T-helper 17 cell (primary cell): ENCODE measurements around the gene PTPRN2. TPM values are rescaled to one million over a fixed set of nuclear protein-coding genes. Genes with fewer than 3 reads are reported as not detected.

Experiments
- ATAC-seq: fragments of 150-1000 bp; cut with Tn5 transposase; 2 replicates; pipeline ENCODE4 v1.10.0; 2021; ENCODE audit warnings: mild to moderate bottlenecking, moderate library complexity
- DNase-seq, 3 donors: peaks; one replicate each; pipeline versions ENCODE4 v3.0.0 to v3.0.0-alpha.2; 2020 to 2021
- H3K9me3 ChIP-seq: one replicate; pipeline ENCODE4 v1.7.0; 2013; ENCODE audit warnings: low read length, mild to moderate bottlenecking; ENCODE audit not compliant: control insufficient read depth, poor library complexity, severe bottlenecking
- H3K27ac Mint-ChIP-seq: one replicate; pipeline ENCODE4 v1.8.0; 2022; ENCODE audit warnings: mild to moderate bottlenecking, moderate library complexity, mixed read lengths
- H3K27me3 Mint-ChIP-seq: one replicate; pipeline ENCODE4 v1.8.0; 2022; ENCODE audit warnings: mixed read lengths
- H3K36me3 Mint-ChIP-seq: one replicate; pipeline ENCODE4 v1.8.0; 2022; ENCODE audit warnings: low read depth, mixed read lengths
- H3K4me1 Mint-ChIP-seq: one replicate; pipeline ENCODE4 v1.8.0; 2022; ENCODE audit warnings: mild to moderate bottlenecking, mixed read lengths
- H3K4me3 Mint-ChIP-seq: one replicate; pipeline ENCODE4 v1.8.0; 2022; ENCODE audit warnings: mild to moderate bottlenecking, moderate library complexity, mixed read lengths
- total RNA-seq, 4 donors: library from RNA in 2 of 4; stranded (reverse) in 2 of 4; gene quantifications; one replicate each; pipeline ENCODE4 v1.2.3 and lab custom pipeline; 2022 to 2026

PTPRN2 gene
- total RNA-seq, 2 donors from 2014 or later: 0.42 to 0.57 TPM

GRCh38 chr7:158006841-158007696, 580.6 kb downstream of the PTPRN2 start:
- DNase-seq (no peak), ATAC-seq (no peak)
- Mint-ChIP-seq H3K4me1 (peaks cover 9% of the 10 kb centered on the region), H3K27me3 (peaks cover 13% of the 10 kb centered on the region), H3K27ac (no peak overlapping the region), H3K36me3 (peaks cover 2% of the 10 kb centered on the region), H3K4me3 (no peak overlapping the region)
- no peaks in the 10 kb centered on the region for H3K9me3 ChIP-seq

DNA sequence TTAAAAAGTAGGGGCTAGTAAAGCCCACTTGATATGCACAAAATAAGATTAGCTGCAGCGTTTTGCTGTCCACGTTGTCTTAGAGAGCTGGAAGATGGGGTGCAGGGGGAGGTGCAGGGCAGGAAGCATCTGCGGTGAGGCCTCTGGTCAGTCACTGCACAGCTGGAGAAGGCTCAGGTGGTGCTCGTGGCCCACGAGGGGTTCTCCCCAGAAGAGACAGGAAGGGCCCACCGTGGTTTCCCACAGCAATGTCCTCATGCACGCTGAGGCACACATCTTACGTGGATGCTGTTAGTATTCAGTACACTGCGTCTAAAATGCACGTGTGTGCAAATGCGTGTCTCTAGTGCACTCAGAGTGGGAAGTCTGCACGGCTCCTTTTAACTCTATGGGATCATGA, 582.1 kb downstream of the PTPRN2 start:
- DNase-seq (no peak), ATAC-seq (no peak)
- Mint-ChIP-seq H3K27me3 (peaks cover 17% of the 10 kb centered on the region), H3K4me3 (no peak overlapping the region), H3K4me1 (peaks cover 7% of the 10 kb centered on the region), H3K27ac (no peak overlapping the region), H3K36me3 (peaks cover 2% of the 10 kb centered on the region)
- H3K9me3 ChIP-seq: no peaks in the 10 kb centered on the region

DNA sequence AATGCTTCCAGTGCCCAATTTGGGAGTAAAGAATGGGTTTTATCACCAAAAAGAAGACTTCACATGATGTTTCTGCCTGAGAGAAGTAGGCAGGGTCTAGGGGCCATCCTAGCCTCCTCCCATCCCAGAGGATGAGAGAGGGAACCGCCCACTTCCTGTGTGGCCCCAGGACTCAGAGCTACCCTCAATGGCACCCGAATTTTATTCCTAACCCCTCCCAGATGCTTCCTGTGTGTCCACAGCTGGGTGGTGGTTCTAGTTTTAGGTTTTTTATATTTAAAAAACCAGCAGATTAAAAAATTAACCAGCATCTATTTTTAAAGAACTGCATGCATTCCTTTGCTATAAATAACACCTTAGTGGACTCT, 583.5 kb downstream of the PTPRN2 start:
- no peak for ATAC-seq
- H3K27ac Mint-ChIP-seq: no peak overlapping the region

DNA sequence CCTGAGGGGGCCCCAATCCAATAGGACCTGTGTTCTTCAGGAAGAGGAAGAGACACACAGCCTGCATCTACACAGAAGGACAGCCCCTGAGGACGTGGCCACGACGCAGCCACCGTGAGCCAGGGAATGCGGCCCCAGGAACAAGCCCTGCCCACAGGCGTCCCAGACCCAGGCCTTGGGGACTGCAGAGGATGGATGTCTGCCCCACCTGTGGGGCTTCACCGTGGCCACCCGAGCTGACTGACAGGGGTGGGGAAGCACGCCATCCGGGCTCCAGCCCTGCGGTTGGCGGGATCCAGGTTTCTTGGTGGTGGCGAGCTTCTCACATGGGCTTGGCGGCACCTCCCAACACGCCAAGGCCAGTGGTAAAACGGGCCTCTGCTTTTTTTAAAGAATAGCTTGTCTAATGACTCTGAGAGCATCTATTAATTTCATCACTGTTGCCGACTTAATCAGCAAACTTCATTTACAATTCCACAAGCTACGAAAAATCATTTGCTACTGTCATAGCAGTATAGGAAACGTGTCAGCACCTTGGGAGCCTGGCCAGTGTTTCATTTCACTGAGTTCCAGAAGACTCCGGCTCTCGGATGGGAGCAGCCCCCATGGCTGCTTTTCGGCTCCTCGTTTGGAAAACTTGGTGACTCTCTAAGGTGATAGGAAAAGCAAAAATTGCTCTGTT, 584.0 kb downstream of the PTPRN2 start:
- Mint-ChIP-seq H3K36me3 (peaks cover 2% of the 10 kb centered on the region), H3K4me3 (no peak overlapping the region), H3K27me3 (peaks cover 13% of the 10 kb centered on the region), H3K4me1 (peaks cover 7% of the 10 kb centered on the region), H3K27ac (no peak overlapping the region)
- ATAC-seq: no peak
- H3K9me3 ChIP-seq: no peaks in the 10 kb centered on the region
- DNase-seq: no peak

More for the DNA sequence above, 583.5 kb downstream of the PTPRN2 start:
- peaks cover 7% of the 10 kb centered on the region for H3K4me1 Mint-ChIP-seq
- peaks cover 2% of the 10 kb centered on the region for H3K36me3 Mint-ChIP-seq
- no peak overlapping the region for H3K4me3 Mint-ChIP-seq
- no peak for DNase-seq
- no peaks in the 10 kb centered on the region for H3K9me3 ChIP-seq
- peaks cover 17% of the 10 kb centered on the region for H3K27me3 Mint-ChIP-seq

GRCh38 chr7:158002486-158003080, 585.0 kb downstream of the PTPRN2 start:
- no peak for ATAC-seq
- no peak for DNase-seq
- Mint-ChIP-seq H3K27me3 (peaks cover 13% of the 10 kb centered on the region), H3K4me1 (peaks cover 4% of the 10 kb centered on the region), H3K36me3 (no peaks in the 10 kb centered on the region), H3K4me3 (no peak overlapping the region), H3K27ac (no peak overlapping the region)
- H3K9me3 ChIP-seq: no peaks in the 10 kb centered on the region

DNA sequence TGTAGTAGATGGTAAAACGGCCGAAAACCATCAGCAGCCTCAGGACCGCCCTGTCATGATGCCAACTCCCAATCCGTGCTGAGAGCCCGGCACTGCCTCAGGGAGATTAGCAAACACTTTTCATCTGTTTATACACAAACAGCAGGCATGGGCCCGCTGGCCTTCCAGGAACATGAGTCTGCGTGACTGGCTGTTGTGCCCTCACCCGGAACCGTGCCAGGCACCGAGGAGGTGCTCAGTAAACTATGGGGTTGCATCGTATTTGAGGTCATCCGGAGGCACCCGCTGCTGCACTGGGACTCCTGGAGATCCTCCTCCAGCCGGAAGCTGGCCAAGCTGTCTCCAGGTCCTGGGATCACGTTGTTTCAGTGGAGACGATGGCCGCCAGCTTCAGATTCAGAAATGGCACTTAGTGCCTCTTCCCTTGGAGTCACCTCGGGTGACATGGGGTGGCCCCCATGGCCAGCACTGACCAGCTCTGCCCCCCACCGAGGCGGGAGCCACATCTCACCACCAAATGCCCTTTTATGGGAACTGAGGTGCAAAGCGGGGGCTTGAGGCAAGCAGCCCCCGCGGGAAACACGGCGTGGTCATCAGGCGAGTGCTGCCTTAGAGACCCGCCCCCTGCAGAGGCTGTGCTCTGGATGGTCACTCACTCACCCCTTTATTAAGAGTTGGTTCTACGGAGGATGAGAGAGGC, 585.9 kb downstream of the PTPRN2 start:
- Mint-ChIP-seq H3K4me1 (no peaks in the 10 kb centered on the region), H3K4me3 (no peak overlapping the region), H3K27me3 (peaks cover 13% of the 10 kb centered on the region), H3K27ac (no peak overlapping the region), H3K36me3 (no peaks in the 10 kb centered on the region)
- no peaks in the 10 kb centered on the region for H3K9me3 ChIP-seq
- DNase-seq (no peak), ATAC-seq (no peak)

DNA sequence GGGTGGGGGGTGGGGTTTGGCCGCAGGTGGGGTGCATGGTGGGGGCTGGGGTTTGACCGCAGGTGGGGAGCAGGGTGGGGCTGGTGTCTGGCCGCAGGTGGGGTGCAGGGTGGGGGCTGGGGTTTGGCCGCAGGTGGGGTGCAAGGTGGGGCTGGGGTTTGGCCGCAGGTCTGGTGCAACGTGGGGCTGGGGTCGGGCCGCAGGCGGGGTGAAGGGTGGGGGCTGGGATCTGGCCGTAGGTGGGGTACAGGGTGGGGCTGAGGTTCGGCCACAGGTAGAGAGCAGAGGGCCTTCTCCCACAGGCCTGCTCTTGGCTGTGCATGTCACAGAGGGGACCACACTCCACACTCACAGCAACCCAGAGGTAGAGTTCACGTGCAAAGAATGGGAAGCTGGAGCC, 586.6 kb downstream of the PTPRN2 start:
- Mint-ChIP-seq H3K4me1 (no peaks in the 10 kb centered on the region), H3K36me3 (no peaks in the 10 kb centered on the region), H3K27me3 (peaks cover 13% of the 10 kb centered on the region), H3K27ac (no peak overlapping the region), H3K4me3 (no peak overlapping the region)
- DNase-seq (no peak), ATAC-seq (no peak)
- no peaks in the 10 kb centered on the region for H3K9me3 ChIP-seq

GRCh38 chr7:158000160-158000559, 587.5 kb downstream of the PTPRN2 start:
- peaks cover 8% of the 10 kb centered on the region for H3K27me3 Mint-ChIP-seq
- DNase-seq: no peak
- H3K9me3 ChIP-seq: no peaks in the 10 kb centered on the region
- H3K27ac Mint-ChIP-seq: no peak overlapping the region
- H3K36me3 Mint-ChIP-seq: no peaks in the 10 kb centered on the region
- H3K4me1 Mint-ChIP-seq: no peaks in the 10 kb centered on the region
- no peak for ATAC-seq
- no peak overlapping the region for H3K4me3 Mint-ChIP-seq

DNA sequence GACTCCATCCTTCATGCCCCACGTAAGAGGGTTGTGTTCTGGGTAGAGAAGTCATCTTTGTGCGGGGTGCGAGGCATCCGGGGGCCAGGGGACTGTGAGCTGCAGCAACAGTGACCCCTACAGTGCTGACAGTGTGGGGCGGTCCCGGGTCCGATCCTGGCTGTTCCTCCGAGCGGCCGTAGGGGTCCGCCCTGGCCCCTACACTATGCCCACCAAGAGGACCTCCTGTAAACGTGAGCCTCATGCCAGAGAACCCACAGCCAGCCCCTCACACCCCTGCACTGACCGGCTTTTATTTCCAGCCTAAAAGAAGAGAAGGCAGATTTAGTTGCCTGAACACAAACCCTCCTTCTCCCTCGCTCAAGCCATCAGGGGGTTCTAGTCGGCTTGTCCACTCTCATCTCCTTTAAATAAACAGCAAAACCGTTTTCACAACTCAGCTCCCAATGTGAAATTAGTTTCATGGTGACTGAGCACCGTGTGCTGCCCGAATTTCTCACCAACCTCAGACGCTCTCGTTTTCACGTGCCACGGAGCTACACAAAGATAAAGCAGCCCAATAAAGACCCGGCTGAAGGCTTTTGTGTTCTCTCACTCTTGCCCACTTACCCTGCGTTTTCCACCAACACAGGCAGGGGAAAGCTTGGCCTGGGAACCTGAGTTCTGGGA, 588.6 kb downstream of the PTPRN2 start:
- H3K27ac Mint-ChIP-seq: no peak overlapping the region
- H3K27me3 Mint-ChIP-seq: peaks cover 7% of the 10 kb centered on the region
- no peak overlapping the region for H3K4me3 Mint-ChIP-seq
- DNase-seq (no peak), ATAC-seq (no peak)
- no peaks in the 10 kb centered on the region for H3K9me3 ChIP-seq
- H3K4me1 Mint-ChIP-seq: no peaks in the 10 kb centered on the region
- no peaks in the 10 kb centered on the region for H3K36me3 Mint-ChIP-seq

- no peak for DNase-seq
- Mint-ChIP-seq H3K4me3 (no peak overlapping the region), H3K36me3 (no peaks in the 10 kb centered on the region), H3K27ac (no peak overlapping the region), H3K27me3 (peaks cover 17% of the 10 kb centered on the region), H3K4me1 (no peaks in the 10 kb centered on the region)
- ATAC-seq: no peak
- no peaks in the 10 kb centered on the region for H3K9me3 ChIP-seq
These were observed 590.2 kb downstream of the PTPRN2 start for GRCh38 chr7:157997471-157997870.

- Mint-ChIP-seq H3K27me3 (peaks cover 18% of the 10 kb centered on the region), H3K27ac (no peak overlapping the region), H3K4me3 (no peak overlapping the region), H3K36me3 (no peaks in the 10 kb centered on the region), H3K4me1 (no peaks in the 10 kb centered on the region)
- H3K9me3 ChIP-seq: no peaks in the 10 kb centered on the region
- DNase-seq (no peak), ATAC-seq (no peak)
These were observed 590.6 kb downstream of the PTPRN2 start for GRCh38 chr7:157997080-157997440.

DNA sequence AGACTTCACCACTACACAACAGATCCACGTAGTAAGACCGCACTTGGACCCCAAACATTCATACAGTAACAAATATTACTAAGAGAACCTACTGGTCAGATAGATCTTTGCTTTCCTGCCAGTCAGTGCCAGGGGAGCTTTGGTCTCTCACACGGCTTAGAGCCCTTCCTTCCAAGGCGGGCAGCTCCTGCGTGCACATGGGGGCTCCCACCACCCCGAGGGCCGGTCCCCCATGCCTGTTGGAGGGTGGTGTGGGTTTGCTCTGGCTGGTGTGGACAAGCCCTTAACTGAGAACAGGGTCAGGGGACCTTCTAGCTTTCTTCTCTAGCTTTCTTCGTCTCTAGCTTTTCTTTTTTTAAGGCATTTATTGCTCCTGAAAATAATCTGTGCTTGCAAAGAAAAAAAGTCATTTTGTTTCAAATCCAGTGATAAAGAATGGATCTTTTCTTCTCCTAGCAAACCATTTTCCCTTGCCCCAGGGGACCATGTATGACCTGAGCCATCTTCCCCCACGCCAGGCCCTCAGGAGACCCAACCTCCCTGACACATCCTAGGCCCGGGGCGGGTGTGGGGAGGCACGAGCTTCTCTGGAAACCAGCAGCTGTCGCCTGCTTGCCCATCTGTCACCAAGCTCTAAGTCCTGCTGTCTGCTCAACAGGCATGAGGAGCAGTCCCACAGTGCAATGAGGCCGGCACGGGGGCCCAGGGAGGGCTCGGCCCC, 591.1 kb downstream of the PTPRN2 start:
- no peak overlapping the region for H3K27ac Mint-ChIP-seq
- H3K4me3 Mint-ChIP-seq: no peak overlapping the region
- ATAC-seq (no peak), DNase-seq (no peak)
- H3K27me3 Mint-ChIP-seq: peaks cover 14% of the 10 kb centered on the region
- H3K9me3 ChIP-seq: no peaks in the 10 kb centered on the region
- H3K36me3 Mint-ChIP-seq: no peaks in the 10 kb centered on the region
- H3K4me1 Mint-ChIP-seq: no peaks in the 10 kb centered on the region
